HG03342 (cell line): ENCODE data around the gene MACROD1.

ENCODE experiments used
- ATAC-seq: cut with Tn5 transposase; IDR thresholded peaks from one replicate; pipeline ENCODE4 v1.9.1; 2021; ENCODE audit warnings: mild to moderate bottlenecking, moderate library complexity; ENCODE audit not compliant: unreplicated experiment

MACROD1 gene

DNA sequence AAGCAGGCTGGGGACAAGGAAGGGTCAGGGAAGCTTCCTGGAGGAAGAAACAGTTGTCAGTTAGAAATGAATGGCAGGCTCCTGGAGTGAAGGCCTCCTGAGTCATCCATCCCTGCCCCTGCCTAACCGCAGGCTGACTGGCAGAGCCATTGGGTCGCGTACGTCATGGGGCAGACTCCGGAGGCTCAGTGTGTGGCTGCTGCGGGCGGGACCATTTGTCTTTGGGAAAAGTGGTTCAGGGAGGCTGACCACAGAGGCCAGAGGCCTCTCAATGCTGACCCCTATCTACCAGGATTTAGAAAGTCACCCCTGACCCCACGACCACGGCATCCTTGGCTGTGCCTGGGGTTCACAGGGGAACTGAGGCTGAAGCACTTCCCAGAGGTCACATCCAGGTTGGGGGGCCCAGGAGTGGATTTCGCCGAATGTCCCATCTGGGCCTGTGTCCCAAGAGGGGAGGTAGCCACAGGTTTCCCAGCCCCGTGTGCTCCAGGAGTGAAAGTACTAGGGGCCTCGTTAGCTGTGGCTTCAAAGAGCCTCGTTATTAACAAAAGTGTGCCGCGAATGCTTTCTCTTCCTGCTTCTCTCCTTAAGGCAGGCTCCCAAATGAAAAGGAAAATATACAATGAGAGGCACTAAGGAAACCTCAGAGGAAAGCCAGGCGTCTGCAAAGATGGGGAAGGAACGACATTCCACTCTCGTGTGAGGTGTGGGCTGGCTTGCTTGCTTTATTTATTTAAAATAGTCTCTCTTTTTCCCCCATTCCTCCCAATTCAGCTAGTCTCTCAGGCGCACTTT, 71.3 kb downstream of the MACROD1 start:
- no peak for ATAC-seq

DNA sequence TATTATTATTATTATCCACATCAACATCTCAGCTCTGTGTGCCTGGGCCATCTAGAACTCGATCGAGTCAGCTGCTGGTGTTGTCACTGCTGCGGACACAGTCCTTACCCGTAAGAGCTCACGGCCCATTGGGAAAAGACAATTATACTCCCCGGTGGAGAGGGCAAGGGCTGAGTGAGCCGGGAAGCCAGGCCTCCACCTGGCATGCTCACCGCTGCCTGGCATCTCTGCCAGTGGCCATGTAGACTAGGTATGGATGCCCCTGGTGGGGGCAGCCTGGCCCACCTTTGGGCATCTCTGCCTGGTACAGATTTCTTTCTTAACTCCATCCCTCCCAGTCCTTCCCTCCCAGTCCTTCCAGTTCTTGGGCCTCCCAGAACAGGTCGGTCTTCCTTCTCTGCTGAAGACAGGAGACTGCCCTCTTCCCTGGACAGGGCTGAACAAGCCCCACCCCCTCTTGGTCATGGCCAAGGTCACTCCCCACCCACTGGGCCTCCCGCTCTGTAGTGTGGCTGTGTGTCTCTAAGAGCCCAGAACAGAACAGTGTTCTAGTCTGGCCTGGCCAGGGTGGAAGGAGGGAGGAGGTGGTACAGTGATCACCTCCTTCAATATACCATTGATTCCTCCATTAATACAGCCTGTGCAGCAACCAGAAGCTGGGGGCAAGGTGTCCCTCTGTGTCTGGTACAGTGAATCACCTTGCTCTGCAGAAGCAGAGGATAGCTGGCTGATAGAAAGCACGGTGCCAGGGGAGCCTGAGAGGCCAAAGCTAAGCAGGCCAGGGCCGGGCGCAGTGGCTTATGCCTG, 72.5 kb downstream of the MACROD1 start:
- ATAC-seq = no peak

DNA sequence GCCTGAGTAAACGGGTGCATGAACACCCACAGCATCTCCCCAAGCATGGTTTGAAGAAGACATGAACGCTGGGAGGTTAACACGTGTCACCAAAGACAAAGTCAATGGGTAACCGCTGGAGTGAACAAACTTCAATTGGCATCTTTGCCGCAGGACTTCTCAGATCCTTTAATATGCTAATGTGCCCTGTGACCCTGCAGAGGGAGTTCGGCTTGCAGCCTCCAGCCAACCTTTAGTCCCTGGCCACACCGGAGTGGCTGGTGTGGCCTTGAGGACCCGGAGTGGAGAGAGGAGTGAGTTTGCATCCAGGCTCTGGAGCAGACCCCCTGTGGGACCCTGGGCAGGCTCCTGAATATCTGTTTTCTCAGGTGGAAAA, 73.2 kb downstream of the MACROD1 start:
- ATAC-seq = no peak

DNA sequence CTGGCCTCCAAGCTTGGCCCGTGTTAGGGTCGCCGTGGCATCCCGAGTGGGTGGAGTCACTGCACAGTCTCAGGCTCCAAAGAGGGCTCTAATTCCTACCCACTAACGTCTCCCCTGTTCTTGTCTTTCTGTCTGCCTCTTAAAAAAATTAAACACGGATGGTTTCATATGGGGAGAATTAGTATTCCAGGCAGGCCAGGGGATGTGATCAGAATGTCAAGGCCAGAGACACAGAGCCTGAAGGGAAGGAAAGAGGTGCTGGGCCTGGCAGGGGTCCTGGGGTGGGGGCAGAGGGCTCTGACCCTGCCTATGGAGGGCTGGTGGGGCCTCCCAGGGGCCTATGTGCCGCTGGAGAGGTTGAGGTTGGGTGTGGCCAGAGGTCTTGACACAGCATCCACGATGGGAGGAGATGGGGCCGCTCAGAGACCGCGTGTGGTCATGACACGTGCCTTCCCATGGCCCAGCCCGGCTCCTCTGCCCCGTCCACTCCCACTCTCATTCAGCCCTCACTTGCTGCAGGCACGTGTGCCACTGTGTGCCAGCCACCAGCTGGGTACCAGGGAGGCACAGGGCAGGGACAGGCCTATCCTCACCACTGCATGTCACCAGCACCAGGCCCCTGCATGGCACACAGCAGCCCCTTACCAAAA, 73.7 kb downstream of the MACROD1 start:
- ATAC-seq = no peak

DNA sequence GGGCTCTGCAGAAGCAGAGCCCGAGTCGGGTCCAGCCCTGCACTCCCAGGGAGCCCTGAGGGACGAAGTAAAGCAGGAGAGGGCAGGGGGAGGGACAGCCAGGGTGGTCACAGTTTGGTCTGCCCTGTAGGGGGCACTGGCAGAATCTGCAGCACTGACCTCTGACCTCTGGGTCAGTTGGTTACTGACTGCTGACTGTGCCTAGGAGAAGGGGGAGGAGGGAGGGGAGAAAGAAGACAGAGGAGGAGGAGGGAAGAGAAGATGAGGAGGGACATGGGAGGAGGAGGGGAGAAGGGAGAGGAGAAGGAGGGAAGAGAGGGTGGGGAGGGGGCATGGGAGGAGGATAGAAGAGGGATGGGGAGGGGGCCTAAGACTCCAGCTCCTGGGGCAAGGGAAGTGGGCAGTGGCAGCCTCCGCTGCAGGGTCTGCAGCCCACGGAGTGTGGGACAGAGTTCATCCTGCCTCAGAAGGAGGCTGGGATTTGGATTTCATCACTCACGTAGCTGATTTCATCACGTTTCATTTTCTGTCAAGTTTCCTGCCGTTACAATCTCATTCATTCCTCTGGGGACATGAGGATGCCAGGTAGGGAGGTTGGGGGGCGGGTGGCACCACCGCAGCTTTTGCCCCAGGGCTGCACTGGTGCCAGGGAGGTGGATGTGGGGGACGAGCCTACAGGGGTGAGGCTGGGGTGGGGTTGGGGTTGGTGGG, 75.0 kb downstream of the MACROD1 start:
- no peak for ATAC-seq

DNA sequence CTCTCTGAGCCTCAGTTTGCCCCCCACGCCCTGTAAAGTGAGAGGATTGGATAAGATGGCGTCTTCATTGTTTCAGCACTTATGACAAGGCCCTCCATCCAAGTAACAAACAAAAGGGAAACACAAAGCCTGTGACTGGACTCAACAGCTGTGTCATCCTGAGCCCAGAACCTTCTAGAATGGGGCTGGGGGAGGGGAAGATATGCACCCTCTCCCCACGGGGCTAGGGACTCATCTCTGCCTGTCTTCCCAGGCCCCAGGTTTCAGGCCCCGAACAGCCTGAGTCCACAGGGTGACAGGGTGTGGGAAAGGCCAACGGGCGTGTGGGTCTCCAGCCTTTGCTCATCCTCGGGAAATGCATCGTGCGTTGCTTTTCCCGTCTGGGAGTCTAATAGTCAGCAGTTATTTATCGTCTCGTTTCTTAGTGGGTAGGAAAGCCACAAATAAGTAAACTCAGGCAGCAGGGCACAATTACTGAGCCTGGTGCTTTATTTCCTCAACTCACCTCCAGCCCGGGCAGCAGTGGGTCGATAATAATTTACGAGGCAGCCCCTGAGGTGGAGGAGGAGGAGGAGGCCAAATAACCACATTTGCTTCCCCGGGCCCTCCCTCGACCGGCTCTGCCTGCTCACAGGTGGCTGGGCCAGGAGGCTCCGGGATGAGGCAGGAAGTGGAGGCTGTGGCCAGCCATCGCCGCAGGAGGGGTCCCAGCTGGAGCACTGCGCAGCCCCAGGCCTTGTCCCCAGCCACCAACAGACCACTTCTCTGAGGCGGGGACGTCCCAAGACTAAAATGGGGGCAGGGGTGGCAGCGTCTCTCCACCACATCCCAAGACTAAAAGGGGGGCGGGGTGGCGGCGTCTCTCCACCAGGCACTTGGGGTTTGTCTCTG, 75.8 kb downstream of the MACROD1 start:
- no peak for ATAC-seq

DNA sequence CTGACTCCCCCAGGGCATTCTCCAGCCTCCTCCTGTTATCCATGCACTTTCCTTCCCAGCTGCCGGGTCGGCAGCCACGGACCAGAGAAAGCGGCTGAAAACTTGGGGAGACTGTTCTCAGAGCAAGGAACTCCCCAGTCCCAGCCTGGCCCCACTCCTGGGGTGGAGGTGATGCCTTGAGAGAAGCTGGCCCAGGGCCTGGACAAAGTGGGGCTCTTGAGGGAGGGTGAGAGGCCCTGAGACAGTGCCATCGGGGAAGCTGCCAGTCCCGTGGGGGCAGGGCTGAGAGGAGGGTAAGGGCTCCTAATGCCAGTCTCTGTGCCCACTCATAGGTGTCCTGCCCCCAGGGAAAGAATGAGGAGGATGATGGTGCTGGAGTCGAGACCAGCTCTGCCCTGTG, 76.4 kb downstream of the MACROD1 start:
- ATAC-seq = no peak

DNA sequence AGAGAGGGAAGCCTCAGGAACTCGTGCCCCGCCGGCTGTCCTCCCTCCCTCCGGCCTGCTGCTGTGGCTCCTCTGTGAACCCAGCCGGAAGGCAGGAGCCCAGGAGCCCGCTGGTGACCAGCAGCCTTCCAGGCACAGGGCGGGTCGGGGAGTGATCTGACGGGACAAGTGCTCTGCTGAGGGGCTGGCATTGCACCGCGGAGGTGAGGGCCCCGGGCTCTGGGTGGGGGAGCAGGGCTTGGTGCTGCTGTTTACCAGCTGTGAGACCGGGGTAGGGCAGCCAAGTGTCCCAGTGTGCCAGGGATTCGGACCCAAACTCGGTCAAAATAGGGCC, 76.9 kb downstream of the MACROD1 start:
- no peak for ATAC-seq

DNA sequence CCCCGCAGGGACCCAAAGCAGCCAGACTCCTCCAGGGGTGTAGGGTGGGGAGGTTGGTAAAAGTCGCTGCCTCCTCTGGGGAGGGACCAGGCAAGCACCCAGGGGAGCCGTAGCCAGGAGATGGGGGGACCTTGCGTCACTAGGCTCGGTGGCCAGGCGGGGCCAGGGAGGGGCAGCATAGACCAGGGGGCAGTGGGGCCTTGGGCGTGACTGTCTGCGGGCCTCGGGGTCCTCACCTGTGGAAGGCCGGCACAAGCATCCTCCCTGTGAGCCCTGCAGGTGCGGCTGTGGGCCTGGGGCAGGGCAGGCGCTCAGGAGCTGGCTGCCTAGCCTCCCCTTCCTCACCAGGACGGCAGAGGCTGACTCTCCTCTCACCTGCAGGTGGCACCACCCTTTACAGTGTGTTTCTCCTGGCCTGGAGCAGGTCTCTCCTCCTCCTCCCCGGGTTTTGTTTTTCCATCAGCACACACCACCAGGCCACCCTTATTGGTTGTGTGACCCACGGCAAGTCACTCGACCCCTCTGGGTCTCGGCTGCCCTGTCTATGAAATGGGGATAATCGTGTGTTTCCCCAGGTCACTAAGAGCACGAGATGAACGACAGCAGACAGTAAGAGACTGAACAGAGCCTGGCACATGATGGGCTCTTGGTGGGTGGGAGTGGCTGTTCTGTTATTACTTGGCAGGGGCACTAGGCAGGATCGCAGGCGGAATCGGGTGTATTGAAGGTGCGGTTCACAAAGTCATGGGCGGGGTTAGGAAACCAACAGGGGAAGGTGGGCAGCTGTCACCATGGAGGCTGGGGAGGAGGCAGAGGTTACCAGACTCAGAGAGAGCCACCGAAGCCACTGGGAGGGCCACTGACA, 77.5 kb downstream of the MACROD1 start:
- ATAC-seq = no peak

DNA sequence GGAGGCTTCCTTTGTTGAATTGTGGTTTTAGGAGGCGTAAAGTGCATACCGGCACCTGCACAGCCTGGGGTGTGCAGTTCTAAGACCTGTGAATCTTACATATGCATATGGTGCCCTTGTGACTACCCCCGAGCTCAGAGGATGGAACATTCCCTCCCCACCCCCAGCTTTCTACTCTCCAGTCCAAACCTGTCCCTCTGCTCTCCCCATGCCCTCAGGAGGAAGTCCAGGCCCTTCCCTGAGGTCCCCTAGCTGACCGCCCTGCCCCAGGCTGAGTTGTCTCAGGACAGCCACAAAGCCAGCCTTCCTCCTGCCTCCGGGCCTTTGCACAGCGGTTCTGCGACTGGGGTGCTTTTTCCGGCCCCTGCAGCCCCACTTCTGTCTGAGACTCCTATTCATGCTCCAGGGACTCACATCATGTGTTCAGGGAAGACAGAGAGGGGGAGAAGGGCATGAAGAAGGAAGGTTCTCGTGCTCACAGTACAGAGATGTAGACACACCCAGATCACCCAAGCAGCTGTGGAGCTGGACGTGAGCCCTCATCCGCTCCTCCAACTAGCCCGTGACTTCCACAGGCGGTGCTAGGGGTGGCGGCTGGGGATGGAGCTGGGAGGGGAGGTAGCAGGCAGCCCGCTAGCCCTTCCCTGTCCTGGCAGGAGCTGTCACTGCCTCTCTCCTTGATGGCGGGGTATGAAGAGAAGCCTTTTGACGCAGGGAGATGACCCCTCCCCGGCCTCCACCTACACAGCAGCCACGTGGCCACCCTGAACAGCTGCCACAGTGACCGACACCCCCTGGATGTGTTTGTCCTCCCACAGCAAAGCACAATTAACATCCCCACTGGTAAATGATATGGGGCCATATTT, 79.4 kb downstream of the MACROD1 start:
- ATAC-seq = no peak

DNA sequence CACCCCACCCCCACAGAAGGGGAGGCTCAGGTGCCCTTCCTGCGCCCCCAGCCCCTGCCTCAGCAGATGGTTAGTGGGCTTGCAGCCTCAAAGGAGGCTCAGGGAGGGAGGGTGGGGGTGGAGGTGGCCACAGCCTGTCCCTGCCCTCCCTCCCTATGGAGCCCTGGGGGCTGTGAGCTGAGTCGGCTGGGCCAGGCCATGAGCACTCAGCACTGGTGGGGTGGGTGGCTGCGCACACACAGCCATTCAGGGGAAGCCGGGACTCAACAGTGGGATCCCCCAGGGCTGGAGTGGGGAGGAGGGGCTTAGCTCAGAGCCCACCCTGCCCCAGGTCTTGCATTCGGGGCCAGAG, 80.0 kb downstream of the MACROD1 start:
- ATAC-seq = no peak

DNA sequence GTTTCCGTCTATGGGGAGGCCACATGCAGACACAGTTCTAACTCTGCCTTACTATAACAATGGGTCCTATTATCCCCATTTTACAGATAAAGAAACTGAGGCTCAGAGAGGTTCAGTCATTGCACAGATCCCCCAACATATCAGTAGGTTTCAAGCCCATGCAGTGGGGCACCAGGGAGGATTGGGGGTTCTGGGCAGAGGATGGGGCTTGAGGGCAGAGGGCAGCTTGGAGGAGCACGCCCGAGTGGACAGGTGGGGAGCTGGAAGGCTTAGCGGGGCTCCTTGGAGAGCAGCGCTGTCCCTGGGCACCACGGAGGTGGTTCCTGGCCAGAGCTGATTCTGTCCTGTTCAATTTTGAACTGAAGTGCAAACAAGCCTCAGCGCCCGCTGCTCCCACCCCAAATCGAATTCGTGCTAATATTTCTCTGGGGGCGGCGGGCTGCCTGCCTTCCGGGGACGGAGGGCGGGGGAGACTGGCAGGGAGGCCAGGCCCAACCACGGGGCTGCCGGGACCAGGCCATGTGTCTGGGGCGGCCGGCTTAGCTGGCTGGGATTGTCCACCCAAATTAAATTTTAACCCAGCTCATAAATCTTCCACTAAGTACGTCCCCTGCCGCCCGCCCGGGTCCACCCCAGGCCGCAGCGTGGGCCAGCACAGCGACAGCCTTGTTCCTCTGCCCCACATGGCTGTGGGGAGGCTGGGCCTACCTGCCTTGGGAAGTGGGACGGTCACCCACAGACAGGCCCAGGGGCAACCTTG, 80.8 kb downstream of the MACROD1 start:
- no peak for ATAC-seq

DNA sequence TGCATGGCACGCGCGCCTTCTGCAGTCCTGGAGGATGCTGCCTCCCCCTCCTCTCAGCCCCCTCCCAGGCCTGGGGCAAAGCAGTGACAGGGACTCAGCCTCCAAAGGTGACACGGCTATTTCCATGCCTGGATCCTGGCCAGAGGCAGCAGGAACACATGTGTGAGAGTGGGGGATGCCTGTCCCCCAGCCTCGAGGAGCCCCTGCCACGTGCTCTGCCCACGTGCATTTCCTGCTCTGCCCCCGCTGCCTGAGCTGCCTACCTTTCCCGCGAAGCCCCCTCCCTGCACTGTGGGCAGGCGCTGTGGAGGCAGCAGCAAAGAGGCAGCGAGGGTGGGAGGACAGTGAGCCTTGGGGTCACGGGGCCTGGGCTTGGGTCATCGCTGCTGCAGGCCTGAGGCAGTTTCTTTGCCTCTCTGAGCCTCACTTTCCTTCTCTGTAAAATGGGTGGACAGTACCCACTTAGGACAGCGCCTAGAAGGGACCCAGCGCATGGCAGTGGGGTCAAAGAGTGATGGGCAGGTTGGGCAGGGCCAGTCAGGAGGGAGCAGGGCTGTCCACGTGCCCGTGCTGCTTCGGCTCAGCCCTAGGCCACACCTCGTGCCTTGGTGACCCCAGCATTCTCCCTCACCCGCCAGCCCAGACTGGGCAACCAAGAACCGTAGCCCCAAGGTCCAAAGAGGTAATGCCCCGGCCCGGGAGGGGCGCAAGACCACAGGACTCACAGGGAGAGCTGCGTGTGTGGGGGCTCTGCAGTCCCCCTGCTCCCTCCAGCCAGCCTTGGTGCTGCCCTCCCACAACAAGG, 81.6 kb downstream of the MACROD1 start:
- no peak for ATAC-seq

DNA sequence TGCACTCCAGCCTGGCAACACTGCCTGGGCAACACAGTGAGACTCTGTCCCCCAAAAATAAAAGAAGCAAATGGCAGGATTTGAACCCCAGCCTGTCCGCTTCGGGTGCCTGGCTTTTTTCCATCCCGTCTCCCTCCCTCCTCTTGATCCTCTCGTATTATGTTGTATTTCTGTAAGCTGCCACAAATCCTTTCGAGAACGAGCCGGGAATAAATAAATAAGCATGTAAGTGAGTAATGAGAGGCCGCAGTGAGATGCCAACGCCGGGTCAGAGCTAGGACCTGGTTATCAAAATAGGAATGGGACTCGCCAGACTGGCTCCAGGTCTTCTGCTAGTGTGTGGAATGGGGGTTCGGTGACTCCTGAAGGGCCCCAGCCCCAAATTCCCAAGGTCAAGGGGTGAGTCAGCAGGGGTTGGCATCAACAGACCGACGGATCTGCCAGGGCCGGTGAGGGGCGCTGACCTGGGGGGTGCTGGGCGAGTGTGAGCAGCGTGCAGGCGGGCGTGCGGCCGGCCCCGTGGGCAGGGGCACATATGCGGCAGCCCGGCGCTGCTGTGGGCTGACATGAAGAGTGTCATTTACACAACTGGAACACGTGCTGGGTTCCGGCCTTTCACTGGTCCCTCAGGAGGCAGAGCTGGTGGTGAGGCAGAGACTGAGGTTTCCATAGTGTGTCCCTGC, 82.4 kb downstream of the MACROD1 start:
- no peak for ATAC-seq

DNA sequence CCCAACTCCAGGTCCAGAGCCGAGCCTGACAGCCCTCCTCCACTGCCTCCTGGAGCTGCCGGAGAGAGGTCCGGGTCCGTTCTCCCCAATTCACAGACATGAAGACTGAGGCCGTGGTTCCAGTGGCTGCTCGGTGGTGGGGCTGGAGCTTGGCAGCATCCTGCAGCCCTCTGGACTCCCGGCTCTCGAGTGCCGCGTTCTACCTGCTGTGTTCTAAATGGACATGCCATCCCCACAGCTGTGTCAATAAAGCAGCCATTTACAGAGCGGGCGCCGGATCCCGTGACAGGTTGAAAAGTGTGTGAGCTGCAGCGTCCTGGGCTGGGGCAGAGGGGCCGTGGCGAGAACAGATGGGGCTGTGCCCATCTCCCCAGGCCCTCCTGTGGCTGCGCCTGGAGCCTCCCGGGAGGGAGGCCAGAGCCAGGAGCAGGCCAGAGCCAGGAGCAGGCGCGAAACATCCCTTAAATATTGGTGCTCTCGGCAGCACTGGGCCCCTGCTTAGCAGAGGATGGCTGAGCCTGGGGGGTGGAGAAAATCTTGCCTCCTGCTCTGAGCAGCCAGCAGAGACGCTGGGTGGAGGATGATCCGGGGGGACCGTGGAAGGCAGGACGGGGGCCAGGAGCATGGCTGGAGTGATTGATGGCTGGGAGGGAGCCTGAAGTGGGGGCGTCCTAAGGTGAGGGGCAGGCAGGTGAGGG, 84.0 kb downstream of the MACROD1 start:
- no peak for ATAC-seq

DNA sequence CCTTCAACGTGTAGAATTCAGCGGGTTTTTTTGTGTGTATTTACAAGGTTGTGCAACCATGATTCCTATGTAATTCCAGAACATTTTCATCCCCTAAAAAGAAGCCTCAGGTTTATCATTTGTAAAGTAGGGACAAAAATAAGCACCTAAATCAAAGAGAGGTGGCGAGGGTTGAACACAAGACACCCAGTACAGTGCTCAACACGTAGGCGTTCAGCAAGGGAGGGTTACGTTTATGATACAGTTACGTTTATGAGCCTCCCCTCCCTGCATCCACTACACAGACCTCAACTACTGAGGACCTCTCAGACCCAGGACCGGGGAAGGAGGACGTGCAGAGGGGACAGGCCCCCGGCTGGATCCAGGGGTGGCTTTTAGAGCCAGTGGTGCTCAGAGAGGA, 85.5 kb downstream of the MACROD1 start:
- ATAC-seq = no peak
